CD4-positive, alpha-beta T cell treated with Interleukin-21 for 1 hour (primary cell): Measurements from ENCODE around the gene FYN.

ENCODE experiments used
- DNase-seq: peaks from one replicate; pipeline ENCODE4 v3.0.0-alpha.2; 2020

Gene FYN

DNA sequence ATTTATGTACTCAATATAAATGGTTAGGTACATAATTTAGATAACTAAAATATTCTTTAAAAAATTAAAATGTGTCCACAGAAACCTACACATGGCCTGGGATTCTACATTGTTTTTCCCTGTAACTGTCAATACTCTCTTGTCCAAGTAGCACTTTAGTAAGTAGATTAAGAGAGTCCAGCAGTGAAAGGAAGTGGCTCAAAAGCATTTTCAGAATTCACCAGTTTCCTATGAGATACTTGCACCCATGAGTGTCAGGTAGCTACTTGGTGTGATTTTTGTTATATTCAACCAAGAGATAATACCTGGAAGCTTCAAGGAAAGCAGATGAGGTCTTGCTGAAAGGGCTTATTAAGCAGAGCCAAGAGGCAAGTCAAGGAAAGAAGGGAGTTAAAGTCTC, 126.3 kb downstream of the FYN start:
- DNase-seq = no peak

DNA sequence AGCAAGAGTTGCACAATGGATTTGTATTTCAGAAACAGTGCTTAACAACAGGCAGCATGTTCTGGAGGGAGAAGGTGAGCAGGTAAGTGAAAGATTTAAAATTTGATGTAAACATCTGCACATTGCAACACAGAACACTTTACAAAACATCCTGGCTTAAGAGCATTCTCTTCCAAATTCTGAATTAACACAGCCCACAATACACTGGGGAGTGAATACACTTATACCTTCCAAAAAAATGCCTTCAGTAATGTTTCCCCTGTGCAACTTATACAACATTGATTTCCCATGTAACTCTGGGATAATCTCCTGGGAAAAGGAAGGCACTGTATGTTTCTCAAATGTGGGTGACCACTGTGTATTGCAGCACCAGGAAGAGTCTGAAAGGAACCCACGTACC, 127.6 kb downstream of the FYN start:
- no peak for DNase-seq

DNA sequence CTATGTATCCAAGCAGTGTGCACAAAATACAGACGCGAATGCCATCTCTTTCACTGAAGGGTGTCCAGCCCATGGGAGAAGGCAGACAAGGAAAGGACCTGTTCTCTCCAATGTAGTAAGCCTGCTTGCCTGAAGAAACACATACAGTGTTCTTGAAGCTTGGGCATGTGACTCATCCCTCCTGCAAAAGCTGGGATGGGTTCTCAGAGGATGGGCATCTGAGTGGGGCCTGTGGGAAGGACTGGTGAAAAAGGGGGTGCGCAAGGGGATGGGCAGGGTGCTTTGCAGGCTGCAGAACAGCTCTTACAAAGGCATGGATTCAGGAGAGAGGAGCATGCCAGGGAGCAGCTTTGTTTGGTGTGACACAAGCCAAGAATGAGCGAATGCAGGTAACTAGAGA, 128.1 kb downstream of the FYN start:
- DNase-seq = no peak

DNA sequence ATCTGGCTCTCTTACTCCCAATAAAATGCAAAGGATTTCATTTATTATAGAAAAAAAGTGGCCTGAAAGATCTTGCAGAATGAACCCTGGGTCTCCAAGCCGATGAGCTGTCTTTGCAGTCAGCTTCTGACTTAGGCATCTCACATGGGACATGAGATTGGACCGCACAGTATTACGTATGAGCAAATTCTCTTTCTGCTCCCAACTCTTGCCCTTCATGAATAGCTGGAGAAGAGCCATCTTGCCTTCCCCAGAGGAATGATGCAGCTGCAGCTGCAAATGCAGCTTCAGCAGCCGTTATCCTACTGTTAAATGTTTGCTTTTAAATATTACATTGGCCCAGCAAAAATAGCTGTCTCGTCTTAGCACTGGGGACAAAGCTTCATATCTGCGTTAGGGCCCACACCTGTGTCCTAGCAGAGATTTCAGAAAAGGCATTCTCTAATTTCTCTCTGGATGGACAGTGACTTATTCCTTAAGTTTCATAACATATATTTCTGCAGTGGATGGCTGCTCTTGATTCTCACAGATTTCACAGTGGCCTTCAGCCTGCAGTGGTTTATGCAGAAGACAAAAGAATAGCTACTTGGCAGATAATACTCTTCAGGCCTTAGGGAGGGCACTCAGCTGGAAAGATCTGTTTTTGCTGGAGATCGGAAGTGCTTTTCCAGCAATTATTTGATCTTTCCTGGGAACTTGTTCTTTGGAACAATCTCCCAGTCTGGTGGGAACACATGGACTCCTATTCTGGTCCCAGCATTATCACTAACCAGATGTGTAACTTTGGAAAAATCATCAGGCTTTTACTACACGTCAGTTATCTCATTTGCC, 129.2 kb downstream of the FYN start:
- DNase-seq = no peak

DNA sequence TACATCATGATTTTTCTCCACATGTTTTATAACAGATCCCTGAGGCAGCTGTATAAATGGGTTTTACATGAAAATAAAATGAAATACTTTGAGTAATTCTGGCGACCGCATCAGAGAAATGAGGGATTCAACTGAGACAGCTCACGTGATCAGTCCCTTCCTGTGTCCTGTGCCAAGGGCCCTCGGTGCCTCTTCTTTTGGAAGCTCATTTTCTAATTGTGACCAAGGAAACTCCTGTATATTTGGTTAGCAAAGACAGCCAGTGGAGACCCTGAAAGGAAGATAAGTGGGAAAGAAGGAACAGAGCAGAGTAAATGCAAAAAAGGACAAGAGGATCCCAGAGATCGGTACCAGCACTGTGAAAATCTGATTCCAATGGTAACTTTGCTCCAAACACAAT, 129.9 kb downstream of the FYN start:
- no peak for DNase-seq

DNA sequence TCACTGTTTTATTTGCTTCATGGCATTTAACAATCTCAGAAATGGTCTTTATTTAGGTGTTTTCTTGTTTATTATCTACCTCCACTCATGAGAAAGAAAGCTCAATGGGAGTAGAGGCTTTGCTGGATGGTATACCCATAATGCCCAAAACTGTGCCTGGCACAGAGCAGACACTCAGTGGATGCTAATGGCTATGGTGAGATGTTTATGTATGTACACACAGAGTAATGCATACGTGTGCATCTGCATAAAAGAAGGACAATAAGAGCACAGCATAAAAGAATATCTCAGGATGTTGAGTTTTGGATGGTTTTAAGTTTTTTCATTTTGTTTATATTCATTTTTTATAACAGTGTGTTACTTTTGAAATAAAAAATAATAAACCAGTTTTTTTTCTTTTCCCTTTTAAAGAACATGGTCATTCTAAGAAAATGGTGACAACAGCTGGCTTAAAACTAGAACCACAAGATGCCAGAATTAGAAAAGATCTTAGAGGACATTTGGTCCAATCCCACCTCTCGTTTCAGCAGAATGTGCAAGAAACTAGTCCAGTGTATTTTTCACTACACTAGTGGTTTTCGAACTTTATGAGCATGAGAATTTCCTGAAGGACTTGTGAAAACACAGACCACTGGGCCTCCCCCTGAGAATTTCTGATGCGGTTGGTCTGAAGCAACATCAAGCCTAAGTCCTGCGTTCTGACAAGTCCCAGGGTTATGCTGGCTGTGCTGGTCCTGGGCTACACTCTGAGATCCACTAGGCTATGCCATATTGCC, 131.9 kb downstream of the FYN start:
- DNase-seq = no peak

DNA sequence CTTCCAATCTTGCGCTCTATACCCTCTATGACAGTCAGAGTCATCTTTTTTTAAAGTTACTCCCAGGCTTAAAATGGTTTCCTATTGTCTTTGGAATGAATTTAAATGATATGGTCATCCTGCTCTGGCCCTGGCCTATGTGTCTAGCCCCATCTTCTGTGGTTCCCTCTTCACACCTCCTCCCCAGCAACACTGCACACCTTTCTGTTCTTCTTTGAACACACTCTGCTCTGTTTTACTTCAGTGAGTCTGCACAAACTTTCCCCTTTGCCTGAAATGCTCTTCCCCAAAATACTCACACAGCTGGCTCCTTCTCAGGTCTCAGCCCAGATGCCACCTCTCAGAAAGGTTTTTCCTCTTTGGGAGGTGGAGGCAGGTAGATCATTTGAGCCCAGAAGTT, 132.7 kb downstream of the FYN start:
- no peak for DNase-seq

DNA sequence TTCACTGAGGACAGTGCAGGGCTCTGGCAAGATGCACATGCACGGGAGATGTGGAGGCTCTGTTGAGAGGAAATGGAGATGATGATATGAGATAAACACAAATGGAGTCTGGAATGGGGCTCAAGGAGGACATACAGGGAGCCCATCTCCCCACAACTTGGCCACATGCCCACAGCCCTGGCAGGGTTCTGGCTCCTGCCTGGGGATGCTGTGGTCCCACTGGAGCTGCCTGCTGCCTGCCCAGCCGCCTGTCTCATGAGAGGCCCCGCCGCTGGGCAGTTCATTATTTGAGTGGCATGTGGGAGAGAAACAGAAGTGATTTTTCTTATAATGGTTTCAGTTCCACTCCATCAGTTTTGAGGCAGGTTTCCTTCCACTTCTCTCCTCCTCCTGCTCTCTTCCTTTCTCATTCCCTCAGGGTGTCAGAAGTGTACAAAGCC, 134.0 kb downstream of the FYN start:
- DNase-seq = no peak

DNA sequence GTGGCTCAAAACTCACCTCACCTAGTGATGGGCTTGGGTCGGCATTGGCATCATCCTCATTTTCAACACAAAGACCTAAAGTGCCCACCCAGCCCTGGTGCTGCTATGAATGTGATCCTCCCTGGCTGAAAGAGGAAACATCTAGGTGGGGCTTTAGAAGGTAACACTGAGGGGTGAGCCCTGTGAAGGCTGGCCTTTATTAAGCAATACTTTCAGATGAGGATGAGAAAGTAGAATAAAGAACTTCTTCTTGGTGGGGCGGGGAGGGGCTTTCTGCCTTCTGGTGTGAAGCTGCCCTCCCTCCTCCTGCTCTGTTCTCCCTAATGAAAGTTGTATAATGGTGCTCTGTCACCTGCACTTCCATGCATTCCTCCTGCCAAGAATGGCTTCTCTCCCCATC, 134.6 kb downstream of the FYN start:
- DNase-seq = no peak

DNA sequence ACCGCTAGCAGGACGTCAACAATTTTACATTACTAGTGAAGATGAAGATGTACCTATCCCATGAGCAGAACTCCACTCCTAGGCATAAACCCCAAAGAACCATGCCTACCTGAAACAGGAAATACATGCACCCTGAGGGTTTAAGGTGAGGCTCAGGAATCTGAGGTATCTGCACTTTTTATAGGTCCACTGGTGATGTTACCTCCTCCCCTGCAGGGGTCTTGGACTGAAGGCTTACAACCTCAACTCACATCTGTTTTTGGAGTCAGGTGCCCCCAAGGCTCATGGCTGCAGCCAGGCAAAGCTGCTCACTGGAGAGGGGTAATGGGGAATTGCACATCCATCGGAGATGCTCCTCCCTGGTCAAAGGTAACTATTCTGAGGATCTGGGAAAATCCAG, 135.1 kb downstream of the FYN start:
- DNase-seq = no peak

DNA sequence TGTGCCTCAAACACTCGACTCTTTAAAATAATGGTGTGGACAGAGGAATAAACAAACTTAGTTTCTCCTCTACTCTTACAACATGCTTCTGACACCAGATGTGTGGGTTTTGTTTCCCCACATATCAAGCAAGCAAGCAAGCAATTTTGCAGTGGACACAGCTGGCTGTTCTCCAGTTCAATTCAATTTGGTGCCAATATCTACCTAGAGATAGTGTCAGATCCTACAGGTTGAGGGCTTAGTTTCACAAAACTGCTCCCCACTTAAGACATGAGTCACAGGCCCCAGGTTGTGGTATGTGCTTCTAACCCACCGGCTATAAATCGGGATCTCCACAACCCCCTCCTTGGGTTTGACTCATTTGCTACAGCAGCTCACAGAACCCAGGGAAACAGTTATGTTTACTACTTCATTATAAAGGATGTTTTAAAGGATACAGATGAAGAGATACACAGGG, 136.2 kb downstream of the FYN start:
- DNase-seq = no peak

DNA sequence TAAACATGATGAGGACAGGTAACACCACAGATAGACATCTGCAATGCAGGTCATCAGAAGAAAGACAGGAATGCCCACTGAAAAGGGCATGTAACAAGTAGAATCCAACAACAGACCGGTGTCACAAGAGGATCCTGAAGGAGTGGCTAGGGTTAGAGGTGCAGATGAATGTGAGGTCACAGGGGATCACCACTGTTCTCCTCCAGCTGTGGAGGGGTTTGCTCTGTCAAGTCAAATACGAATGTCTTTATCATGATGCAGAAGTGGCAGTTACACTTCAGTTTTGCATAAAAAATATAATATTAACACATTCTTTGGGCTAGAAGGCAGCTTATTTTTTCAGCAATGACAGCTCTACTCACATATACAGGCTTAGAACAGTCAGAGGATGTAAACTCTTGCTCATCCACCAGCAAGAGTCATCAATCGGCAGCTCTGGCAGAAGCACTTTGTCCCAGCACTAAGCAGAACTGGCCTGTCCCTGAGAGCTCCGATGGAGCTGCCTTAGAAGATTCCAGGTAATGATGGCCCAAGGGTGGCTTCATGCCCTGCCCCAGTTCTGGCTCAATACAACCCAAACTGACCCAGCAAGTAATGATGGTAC, 137.1 kb downstream of the FYN start:
- no peak for DNase-seq

DNA sequence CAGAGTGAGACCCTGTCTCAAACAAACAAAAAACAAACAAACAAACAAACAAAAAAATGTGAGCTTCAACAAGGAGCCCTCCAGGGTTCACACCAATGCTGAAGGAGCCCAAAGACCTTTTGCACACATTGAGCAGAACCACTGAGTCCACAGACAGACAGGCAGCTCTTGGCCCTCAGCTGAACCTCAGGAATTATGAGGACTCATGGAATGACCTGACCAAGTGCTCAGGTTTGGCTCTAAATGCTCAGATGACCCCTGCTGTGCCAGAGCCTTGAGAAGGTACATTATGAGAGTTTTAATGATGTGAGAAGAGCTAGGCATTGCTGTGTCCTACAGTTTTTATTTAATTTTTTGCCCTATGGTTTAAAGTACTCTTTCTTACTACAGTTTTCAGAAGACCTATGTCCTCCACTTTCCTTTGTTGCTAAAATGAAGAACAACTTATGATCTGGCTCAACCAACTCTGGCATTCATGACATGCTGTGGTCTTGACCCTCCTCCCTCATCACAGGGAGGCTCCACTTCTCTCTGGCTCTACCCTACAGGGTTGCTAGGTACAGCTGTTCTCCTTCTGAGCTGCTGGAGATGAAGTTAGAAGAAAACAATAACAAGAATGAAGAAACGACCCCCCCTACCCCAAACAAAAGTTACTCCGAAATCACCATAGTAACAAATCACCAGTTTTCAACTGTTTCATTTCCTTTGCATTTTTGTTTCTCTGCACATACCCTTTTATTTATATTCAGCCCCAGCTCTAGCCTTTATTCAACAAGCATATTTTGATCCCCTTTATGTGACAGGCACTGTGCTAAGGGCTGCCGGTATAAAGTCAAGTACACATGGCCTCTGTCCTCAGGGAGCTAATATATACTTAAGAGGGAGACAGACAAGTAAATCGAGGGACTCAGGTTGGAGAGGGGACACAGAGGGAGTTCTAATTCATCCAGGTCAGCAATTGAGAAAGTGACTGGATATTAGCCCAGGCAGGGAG, 138.9 kb downstream of the FYN start:
- DNase-seq = peak; percentile 34

DNA sequence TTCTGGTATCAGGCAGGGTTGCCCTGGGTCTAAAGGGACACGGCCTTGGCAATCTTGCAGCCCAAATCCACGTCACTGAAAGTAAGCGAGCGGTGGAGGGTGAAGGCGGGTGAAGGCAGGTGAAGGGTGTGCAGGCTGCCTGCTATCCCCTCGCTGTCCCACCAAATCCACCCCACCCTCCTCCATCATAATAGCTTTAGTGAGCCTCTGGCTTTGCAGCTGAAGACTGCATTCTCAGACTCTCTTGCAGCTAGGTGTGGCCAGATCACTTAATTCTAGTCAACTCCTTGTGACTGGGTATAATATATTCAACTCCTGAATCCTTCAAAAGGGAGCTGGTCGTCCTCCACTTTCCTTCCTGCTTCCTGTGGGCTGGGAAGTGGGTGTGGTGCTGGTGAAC, 140.9 kb downstream of the FYN start:
- no peak for DNase-seq

DNA sequence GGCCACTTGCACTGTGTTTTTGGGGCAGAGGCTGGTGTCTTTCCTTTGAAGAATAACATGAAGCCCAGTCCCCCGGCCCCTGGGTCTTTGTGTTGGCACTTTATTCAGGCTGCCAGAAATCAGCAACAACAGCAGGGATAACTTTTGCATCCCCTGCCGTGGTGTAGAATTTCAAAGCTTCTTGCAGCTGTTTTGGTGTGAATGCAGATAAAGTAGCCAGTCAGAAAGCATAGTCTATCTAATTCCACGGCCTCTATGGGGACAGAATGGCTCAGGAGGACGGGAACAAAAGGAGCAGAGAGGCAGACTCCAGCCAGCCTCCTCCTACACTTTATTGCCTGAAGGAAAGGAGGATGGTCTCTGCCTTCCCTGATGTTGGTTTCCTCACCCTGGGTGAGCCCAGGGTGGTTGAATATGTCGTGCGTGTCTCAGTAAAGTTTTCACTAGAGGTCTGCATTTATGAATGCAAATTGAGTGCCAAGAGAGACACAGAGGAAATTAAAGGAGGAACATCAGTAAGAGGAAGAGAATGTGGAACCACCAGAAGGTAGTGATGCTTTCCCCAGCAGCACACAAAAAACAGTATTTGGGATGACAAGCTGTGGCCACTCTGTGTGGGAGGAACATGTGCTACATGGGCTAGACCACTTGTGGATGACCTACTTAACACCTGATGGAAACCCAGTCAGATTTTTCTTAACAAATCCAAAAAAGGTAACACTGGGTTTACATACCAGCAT, 141.6 kb downstream of the FYN start:
- DNase-seq = no peak

DNA sequence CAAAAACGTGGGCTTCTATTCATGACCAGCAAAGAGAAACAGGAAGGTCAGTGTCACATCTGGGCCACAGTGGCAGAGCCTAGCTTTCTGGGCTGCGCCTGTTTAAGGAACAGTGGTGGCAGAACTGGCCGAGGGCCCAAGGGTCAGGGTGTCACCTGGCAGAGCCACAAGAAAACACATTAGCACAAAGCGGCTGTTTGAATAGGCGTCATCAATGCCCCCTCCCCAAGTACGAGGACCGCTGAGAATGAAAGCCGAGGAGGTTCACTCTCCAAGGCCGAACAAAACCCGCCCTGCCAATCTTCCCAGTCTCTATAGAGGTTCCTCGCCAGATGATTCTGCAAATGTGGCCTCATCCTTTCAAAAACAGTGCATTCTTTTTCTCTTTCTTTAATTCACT, 142.4 kb downstream of the FYN start:
- DNase-seq = no peak

DNA sequence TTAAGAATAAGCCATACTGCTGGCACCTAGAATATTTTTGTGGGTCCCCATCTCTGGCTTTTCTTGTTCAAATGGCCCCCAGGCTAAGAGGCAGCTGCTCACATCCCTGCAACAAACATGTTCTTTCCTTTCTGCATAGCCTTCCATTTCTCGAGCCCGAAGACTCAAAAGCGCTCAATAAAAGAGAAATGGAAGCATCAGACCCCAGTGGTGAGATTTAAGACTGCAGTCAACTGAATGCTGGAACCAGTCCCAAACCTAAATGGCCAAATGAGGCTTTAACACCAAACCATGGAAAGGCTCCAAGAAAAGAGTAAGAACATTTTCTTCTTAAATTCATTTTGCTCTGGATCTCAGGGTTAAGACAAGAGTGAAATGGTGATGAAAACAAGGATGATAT, 145.4 kb downstream of the FYN start:
- DNase-seq = no peak

DNA sequence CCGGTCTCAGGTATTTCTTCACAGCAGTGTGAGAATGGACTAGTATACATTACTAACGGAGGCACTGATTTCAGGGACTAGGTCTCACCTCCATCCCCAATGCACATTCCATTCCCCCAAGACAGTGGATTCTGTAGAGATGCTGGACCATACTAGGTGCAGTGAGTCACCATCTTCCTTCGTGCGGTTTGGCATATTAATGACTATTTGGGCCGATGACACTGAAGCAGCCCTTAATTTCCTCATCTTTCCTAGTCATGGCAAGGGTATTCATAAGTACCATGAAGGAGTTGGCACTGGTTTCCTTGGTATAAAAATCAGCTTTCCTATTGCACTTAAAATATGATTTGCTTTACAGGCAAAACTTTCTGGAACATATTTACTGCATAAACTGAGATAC, 146.2 kb downstream of the FYN start:
- no peak for DNase-seq

DNA sequence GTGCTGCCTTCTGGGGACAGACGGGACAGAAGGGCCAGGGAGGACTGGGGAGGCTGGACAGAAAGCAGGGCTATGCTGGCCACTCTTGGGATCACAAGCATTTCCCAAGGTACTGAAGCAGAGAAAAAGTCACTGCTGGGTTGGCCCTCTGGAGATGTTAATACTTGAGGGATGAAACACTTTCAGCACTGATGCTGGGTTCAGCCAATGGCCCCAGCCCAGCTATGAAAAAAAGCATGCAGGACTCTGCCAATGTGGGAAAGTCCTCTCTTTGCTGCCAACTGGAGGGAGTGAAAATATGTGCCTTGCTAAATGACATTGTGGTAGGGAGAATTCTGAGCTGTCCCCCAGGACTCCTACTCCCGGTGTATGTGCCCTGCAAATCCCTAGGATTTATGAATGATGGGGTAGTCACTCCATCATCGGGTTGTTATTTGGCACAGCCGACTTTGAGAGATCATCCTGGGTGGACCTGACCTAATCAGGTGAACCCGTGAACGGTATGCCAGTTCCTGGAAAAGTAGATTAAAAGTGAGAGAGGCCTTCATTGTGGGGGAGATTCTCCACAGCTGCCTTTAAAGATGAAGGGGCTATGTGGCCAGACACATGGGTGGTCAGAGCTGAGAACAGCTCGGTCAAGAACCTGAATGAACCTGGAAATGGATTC, 147.7 kb downstream of the FYN start:
- no peak for DNase-seq

DNA sequence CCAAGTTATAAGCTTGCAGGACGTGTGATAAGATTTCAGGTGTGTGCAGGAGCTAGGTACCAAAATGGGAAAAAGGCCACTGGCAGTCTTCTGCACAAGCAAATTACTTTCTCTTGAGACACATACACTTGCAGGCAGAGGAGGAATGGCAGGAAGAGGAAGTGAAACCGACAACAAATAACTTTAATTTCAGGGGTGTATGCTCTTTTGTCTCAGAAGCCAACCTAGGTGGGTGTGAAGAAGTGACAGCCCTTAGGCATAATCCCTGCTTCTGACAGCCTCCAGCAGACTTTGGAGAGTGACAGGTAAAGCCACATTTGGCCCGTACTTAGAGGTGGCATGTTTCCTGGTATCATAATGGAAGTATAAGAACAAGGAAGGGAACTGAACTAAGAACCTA, 148.7 kb downstream of the FYN start:
- peak; percentile 48 for DNase-seq

DNA sequence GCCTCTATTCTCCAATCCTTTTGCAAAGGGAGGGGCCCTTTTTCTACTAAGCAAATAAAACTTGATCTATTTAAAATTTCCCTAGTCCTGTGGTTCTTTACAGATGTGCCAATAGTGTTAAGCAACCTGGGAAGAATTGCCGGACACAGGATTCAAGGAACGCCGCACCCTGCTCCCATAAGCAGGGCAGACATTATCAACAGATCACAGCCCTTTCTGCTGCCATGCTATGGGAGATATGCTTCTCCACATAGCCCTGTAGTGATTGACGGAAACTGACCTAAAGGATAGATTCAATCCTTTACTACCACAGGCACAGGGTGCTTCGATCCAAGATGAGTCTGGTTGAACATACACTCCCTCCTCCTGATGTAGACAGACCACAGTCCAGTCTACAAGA, 149.2 kb downstream of the FYN start:
- no peak for DNase-seq
